K562 (cell line): Measurements from ENCODE around the gene FAM174C. TPM values are rescaled to one million over a fixed set of nuclear protein-coding genes. Genes with fewer than 3 reads are reported as not detected.

Experiments
- BCL6 ChIP-seq: fragments of 250-450 bp; sonication (Bioruptor Pico); IDR thresholded peaks from 2 replicates; pipeline ENCODE4 v1.4.0; 2020
- CREB1 ChIP-seq, 2 experiments: sonication (generic) in 1 of 2; formaldehyde crosslinking in 1 of 2; IDR thresholded peaks; 2 replicates each; pipeline versions ENCODE4 v1.6.1 to v1.8.0; 2012 to 2022; ENCODE audit warnings: inconsistent platforms in 1 of 2, mild to moderate bottlenecking in 1 of 2, missing genetic modification reagents in 1 of 2, moderate library complexity in 1 of 2
- CSDE1 ChIP-seq, 2 experiments: fragments of 450-650 bp; IDR thresholded peaks; 2 replicates each; pipeline ENCODE4 v1.6.1; 2016; ENCODE audit warnings: mild to moderate bottlenecking in 1 of 2
- DPF2 ChIP-seq: fragments of 450-650 bp; IDR thresholded peaks from 2 replicates; pipeline ENCODE4 v1.6.1; 2016
- ETS2 ChIP-seq: IDR thresholded peaks from 2 replicates; pipeline ENCODE4 v1.6.1; 2016; ENCODE audit warnings: borderline replicate concordance, missing genetic modification characterization, mild to moderate bottlenecking, moderate library complexity, missing compliant biosample characterization; ENCODE audit not compliant: poor library complexity, severe bottlenecking
- ILK ChIP-seq: fragments of 450-650 bp; IDR thresholded peaks from 2 replicates; pipeline ENCODE4 v1.6.1; 2016; ENCODE audit warnings: missing genetic modification characterization, low read depth, mild to moderate bottlenecking, missing compliant biosample characterization, moderate library complexity, borderline replicate concordance
- NFRKB ChIP-seq: fragments of 450-650 bp; IDR thresholded peaks from 2 replicates; pipeline ENCODE4 v1.6.1; 2016; ENCODE audit warnings: low read depth
- NR3C1 ChIP-seq: sonication (generic); formaldehyde crosslinking; IDR thresholded peaks from 2 replicates; pipeline ENCODE4 v1.8.1; 2022; ENCODE audit warnings: missing genetic modification reagents
- RB1 ChIP-seq: fragments of 450-650 bp; IDR thresholded peaks from 2 replicates; pipeline ENCODE4 v1.6.1; 2017; ENCODE audit warnings: low read depth, mild to moderate bottlenecking
- SMAD1 ChIP-seq: fragments of 150-350 bp; IDR thresholded peaks from 2 replicates; pipeline ENCODE4 v1.6.1; 2014; ENCODE audit warnings: low read length, low read depth; ENCODE audit not compliant: partially characterized antibody
- TCF7L2 ChIP-seq: fragments of 150-350 bp; IDR thresholded peaks from 2 replicates; pipeline ENCODE4 v1.6.1; 2016; ENCODE audit warnings: low read depth, mild to moderate bottlenecking, low read length, moderate library complexity
- ZBTB7A ChIP-seq: IDR thresholded peaks from 2 replicates; pipeline ENCODE4 v1.6.1; 2011; ENCODE audit warnings: low read depth, mild to moderate bottlenecking, low read length, moderate library complexity, borderline replicate concordance; ENCODE audit not compliant: control insufficient read depth
- ZNF212 ChIP-seq: fragments of 450-650 bp; formaldehyde crosslinking; IDR thresholded peaks from 2 replicates; pipeline ENCODE4 v1.4.0; 2020; ENCODE audit warnings: mild to moderate bottlenecking
- ZNF24 ChIP-seq: fragments of 450-650 bp; IDR thresholded peaks from 2 replicates; pipeline ENCODE4 v1.6.1; 2016
- polyA plus RNA-seq, 8 experiments: library from polyadenylated mRNA; depleted of rRNA in 4 of 8; stranded (reverse) in 5 of 8; unstranded in 3 of 8; fragments of >200 nt; fragmentation: Nextera tagmentation in 2 of 8; fragmentation: Illumina TruSeq in 1 of 8; extraction: Ambion mirVana in 2 of 8; extraction: Trizol in 1 of 8; gene quantifications; 2 replicates each; pipeline versions ENCODE4 v1.2.1 to v1.2.3, GENCODE V29; 2011 to 2014; ENCODE audit warnings: inconsistent platforms in 1 of 8, missing spikeins in 1 of 8
- total RNA-seq, 7 experiments: library from RNA; depleted of rRNA in 6 of 7; stranded (reverse); fragments of >200 nt in 6 of 7; fragmentation: Illumina TruSeq in 2 of 7; extraction: Trizol in 2 of 7; gene quantifications; 2 replicates each; pipeline versions ENCODE4 v1.2.1 to v1.2.3, GENCODE V29; 2011 to 2021; ENCODE audit warnings: low replicate concordance in 1 of 7
- TF ChIP-seq, protein P1 (sequence below): sonication (generic); formaldehyde crosslinking; IDR thresholded peaks from 2 replicates; pipeline ENCODE4 v1.8.0; 2022; ENCODE audit warnings: mild to moderate bottlenecking, missing genetic modification reagents
- TF ChIP-seq, protein P2 (sequence below): fragments of 450-650 bp; IDR thresholded peaks from 2 replicates; pipeline ENCODE4 v1.6.1; 2014; ENCODE audit warnings: low read depth, mild to moderate bottlenecking, moderate library complexity, borderline replicate concordance
- TF ChIP-seq, protein P3 (sequence below): sonication (generic); formaldehyde crosslinking; IDR thresholded peaks from 2 replicates; pipeline ENCODE4 v1.8.1; 2022; ENCODE audit warnings: missing genetic modification reagents

FAM174C gene
- total and polyA plus RNA-seq, 9 of the 15 experiments (the other 6 are each of a cell fraction or from before 2014, with no cell fraction given): 0.66 to 89.6 (median 20.3) TPM

DNA sequence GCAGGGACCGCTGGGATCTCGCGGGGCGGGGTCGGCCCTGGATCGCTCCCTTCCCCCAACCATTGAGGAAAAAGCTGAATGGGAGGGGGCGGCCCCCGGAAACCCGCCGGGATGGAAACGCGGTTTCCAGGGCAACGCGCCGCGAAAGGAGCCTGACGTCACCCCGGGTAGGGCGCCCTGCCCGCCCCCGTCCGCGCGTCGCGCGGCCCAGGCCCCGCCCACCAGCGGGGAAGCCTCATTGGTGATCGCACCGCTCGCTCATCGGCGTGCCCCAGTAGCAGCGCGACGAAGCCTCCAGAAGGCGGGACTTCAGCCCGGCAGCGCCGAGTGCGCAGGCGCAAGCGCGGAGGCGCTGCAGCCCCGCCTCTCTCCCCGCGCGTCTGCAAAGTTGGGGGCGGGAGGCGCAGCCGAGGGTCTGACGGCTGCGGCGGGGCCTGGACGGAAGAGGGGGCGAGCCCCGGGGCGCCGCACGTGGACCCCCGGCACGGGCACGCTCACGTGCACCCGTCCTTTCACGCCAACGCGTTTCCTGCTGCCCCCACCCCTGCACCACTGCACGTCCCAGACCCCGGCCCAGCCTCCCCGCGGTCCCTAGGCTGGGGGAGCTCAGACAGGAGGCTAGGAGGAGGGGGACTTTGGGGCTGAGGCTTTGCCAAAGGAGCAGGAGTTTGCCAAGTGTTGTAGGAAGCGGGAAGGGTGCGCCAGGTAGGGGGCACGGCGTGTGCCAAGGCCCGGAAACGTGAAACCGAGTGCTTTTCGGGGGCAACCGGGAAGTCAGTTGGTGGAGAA lies 14.4 kb upstream of the FAM174C start (continued):
- TF ChIP-seq ILK (no peak), ZNF212 (CRISPR knock-in tag) (no peak), SMAD1 (no peak), RB1 (no peak; the same call in none of the 2 replicates), ZBTB7A (peak; percentile 91; the same call in 1 of the 2 replicates), ZNF24 (no peak), DPF2 (peak; percentile 9; the same call in 1 of the 2 replicates), CREB1 (IDR thresholded peaks at IDR 0.05) (peak; percentile 79), CREB1 (CRISPR knock-in tag; IDR thresholded peaks at IDR 0.05) (peak; percentile 82), TCF7L2 (no peak), BCL6 (no peak), ETS2 (tag) (no peak), CSDE1 (IDR thresholded peaks at IDR 0.05) (peak in 1 of 2 experiments; percentile 30; a peak in 1 of 4 replicates), NFRKB (no peak), NR3C1 (CRISPR knock-in tag) (no peak)
- TF ChIP-seq, protein P1, sequence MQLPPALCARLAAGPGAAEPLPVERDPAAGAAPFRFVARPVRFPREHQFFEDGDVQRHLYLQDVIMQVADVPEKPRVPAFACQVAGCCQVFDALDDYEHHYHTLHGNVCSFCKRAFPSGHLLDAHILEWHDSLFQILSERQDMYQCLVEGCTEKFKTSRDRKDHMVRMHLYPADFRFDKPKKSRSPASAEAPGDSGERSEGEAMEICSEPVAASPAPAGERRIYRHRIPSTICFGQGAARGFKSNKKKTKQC (CRISPR knock-in tag): 0 out of 2 replicates have a peak, but pooled peaks have one; percentile 44
- TF ChIP-seq, protein P2, sequence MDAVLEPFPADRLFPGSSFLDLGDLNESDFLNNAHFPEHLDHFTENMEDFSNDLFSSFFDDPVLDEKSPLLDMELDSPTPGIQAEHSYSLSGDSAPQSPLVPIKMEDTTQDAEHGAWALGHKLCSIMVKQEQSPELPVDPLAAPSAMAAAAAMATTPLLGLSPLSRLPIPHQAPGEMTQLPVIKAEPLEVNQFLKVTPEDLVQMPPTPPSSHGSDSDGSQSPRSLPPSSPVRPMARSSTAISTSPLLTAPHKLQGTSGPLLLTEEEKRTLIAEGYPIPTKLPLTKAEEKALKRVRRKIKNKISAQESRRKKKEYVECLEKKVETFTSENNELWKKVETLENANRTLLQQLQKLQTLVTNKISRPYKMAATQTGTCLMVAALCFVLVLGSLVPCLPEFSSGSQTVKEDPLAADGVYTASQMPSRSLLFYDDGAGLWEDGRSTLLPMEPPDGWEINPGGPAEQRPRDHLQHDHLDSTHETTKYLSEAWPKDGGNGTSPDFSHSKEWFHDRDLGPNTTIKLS: no peak
- TF ChIP-seq, protein P3, sequence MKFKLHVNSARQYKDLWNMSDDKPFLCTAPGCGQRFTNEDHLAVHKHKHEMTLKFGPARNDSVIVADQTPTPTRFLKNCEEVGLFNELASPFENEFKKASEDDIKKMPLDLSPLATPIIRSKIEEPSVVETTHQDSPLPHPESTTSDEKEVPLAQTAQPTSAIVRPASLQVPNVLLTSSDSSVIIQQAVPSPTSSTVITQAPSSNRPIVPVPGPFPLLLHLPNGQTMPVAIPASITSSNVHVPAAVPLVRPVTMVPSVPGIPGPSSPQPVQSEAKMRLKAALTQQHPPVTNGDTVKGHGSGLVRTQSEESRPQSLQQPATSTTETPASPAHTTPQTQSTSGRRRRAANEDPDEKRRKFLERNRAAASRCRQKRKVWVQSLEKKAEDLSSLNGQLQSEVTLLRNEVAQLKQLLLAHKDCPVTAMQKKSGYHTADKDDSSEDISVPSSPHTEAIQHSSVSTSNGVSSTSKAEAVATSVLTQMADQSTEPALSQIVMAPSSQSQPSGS (CRISPR knock-in tag): peak; percentile 84
